ENCODE data around the gene GABPA. TPM values are rescaled to one million over a fixed set of nuclear protein-coding genes. Genes with fewer than 3 reads are reported as not detected.
"Not testable (repeated sequence)": the region's sequence is repeated elsewhere in the genome, so short reads cannot be mapped to it uniquely, and the experiment has no call there.

The GABPA gene
- total RNA-seq, 1 donor = 35.3 TPM

GRCh38 chr21:25760061-25760460, 25.3 kb downstream of the GABPA start:
- DNase-seq (ENCODE audit: low read depth) = no peak
- H3K4me3 ChIP-seq (ENCODE audit: low read depth, low read length) = no peak overlapping the region
- no peak for TF ChIP-seq CTCF (IDR thresholded peaks at IDR 0.05; ENCODE audit: insufficient read depth, low read length)

- no peak overlapping the region for H3K4me3 ChIP-seq (ENCODE audit: low read depth, low read length)
- no peak for TF ChIP-seq CTCF (IDR thresholded peaks at IDR 0.05; ENCODE audit: insufficient read depth, low read length)
- no peak for DNase-seq (ENCODE audit: low read depth)
These were observed 25.9 kb downstream of the GABPA start for GRCh38 chr21:25760677-25761076.

DNA sequence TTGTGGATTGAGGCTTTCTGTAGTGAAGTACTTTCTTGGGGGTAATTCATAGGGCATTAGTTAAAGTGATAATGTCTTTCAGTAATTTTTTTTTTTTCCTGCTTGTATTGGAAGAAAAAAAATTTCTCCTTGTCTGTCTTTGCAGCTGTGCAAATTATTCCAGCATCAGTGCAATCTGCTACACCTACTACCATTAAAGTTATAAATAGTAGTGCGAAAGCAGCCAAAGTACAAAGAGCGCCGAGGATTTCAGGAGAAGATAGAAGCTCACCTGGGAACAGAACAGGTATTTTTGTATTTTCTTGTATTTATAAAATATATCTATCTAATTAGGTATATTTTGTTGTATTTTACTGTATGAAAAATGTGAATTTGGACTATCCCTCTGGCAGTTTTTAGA, 29.3 kb downstream of the GABPA start:
- TF ChIP-seq CTCF (IDR thresholded peaks at IDR 0.05; ENCODE audit: insufficient read depth, low read length) = no peak
- H3K4me3 ChIP-seq (ENCODE audit: low read depth, low read length) = no peak overlapping the region
- no peak for DNase-seq (ENCODE audit: low read depth)

GRCh38 chr21:25767921-25768320, 33.1 kb downstream of the GABPA start:
- TF ChIP-seq CTCF (IDR thresholded peaks at IDR 0.05; ENCODE audit: insufficient read depth, low read length) = no peak
- H3K4me3 ChIP-seq (ENCODE audit: low read depth, low read length) = no peak overlapping the region
- no peak for DNase-seq (ENCODE audit: low read depth)

DNA sequence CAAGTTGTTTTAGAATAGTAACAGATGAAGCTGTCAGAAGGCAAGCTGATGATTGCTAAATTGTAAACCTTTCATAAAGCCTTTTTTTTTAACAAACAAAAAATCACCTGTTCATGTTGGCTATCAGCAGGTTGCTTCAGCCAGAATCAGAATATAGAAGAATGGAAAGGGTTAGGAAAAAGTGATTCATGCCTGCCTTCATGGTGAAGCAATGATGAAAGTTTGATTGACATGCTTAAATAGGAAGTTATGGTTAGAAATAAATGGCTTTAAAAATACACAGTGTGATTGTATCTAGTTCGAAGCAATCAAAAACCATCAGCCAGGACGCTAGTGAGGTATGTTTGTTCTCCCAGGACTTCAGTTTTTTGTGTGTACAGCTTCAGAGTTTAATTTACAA, 37.9 kb downstream of the GABPA start:
- no peak for DNase-seq (ENCODE audit: low read depth)
- no peak overlapping the region for H3K4me3 ChIP-seq (ENCODE audit: low read depth, low read length)
- TF ChIP-seq CTCF (IDR thresholded peaks at IDR 0.05; ENCODE audit: insufficient read depth, low read length) = no peak

GRCh38 chr21:25776440-25776839, 41.7 kb downstream of the GABPA start:
- TF ChIP-seq CTCF (IDR thresholded peaks at IDR 0.05; ENCODE audit: insufficient read depth, low read length) = no peak
- no peak for DNase-seq (ENCODE audit: low read depth)
- no peak overlapping the region for H3K4me3 ChIP-seq (ENCODE audit: low read depth, low read length)

- not testable (repeated sequence) for DNase-seq (ENCODE audit: low read depth); H3K4me3 ChIP-seq (ENCODE audit: low read depth, low read length)
These were observed 43.5 kb downstream of the GABPA start for GRCh38 chr21:25778126-25778875.

Data from fibroblast of the aortic adventitia (primary cell).